Adipocyte (in vitro differentiated cells): ENCODE measurements around the gene OPCML.

Experiments
- DNase-seq: peaks from one replicate; pipeline ENCODE4 v3.0.0-alpha.2; 2015; ENCODE audit warnings: low read depth
- H3K27me3 ChIP-seq: replicated peaks from 2 replicates; pipeline ENCODE4 v1.7.0; 2013; ENCODE audit warnings: mild to moderate bottlenecking, low read length, moderate library complexity; ENCODE audit not compliant: control insufficient read depth, insufficient read depth
- H3K36me3 ChIP-seq: 2 replicates; pipeline ENCODE4 v1.7.0; 2013; ENCODE audit warnings: low read length, mild to moderate bottlenecking, moderate library complexity; ENCODE audit not compliant: control insufficient read depth, insufficient read depth, severe bottlenecking
- H3K4me1 ChIP-seq: 2 replicates; pipeline ENCODE4 v1.7.0; 2013; ENCODE audit warnings: mild to moderate bottlenecking, low read length, moderate library complexity; ENCODE audit not compliant: control insufficient read depth, insufficient read depth
- H3K4me3 ChIP-seq: 2 replicates; pipeline ENCODE4 v1.7.0; 2013; ENCODE audit warnings: mild to moderate bottlenecking, low read length, moderate library complexity
- H3K9ac ChIP-seq: 2 replicates; pipeline ENCODE4 v1.7.0; 2013; ENCODE audit warnings: mild to moderate bottlenecking, low read length, moderate library complexity
- H3K9me3 ChIP-seq: 2 replicates; pipeline ENCODE4 v1.7.0; 2013; ENCODE audit warnings: mild to moderate bottlenecking, low read length, moderate library complexity; ENCODE audit not compliant: control insufficient read depth

The OPCML gene

DNA sequence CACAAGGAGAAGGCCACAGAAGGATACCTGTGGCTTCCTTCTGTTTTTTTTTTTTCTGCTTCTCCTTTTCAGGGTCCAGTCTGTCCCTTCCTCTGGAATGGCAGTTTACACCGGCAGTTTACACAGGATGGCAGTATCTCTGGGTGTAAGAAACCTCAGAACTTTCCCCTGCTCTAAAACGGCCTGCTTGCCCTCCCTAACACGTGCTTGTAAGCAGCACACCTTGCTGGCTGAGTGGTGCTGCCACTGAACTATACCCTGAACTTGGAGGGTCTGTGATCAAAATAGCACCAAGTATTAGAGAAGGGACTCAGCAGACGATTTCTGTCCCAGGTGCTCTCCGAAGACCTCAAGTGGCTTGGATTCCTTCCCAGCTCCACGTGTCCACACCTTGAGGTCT is 904 bp upstream of the OPCML start:
- H3K27me3 ChIP-seq = peaks cover 11% of the 10 kb centered on the region
- no peaks in the 10 kb centered on the region for H3K36me3 ChIP-seq
- H3K4me1 ChIP-seq = no peaks in the 10 kb centered on the region
- no peak overlapping the region for H3K9ac ChIP-seq
- DNase-seq = no peak
- no peaks in the 10 kb centered on the region for H3K9me3 ChIP-seq
- no peak overlapping the region for H3K4me3 ChIP-seq

DNA sequence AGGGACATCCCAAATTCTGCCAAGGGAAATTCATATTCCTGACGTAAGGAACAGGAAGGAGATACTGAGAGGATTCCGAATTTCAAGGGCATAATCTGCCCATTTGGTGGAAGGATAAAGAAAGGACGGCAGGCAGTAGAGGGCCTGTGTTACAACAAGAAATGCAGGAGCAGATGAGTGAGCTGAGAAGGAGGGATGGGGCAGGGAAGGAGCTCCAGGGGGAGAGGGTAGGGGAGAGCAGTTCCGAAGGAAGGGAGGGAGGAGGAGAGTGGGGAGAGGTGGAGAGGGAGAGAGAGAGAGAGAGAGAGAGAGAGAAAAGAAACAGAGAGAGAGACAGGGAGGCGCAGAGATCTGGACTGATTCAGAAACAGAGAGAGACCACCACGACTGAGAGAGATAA is 843 bp downstream of the OPCML start:
- Histone ChIP-seq H3K27me3 (peaks cover 11% of the 10 kb centered on the region), H3K4me3 (no peak overlapping the region), H3K4me1 (no peaks in the 10 kb centered on the region), H3K9ac (no peak overlapping the region), H3K9me3 (no peaks in the 10 kb centered on the region), H3K36me3 (no peaks in the 10 kb centered on the region)
- DNase-seq = no peak

DNA sequence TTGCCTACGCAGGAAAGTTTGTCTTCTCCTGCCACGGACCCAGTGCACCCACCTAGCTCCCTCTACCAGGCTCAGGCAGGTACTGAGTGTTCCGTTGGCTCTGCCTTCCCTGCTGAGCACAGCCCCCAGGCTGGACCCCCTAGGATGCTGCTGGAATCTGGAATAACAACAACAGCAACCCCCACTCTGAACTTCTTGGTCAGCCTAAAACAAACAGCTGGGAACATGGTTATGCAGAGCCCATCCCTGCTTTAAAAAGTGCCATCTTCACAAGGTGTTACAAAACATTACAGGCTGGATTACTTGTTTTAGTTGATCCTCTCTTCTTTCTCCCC is 1.8 kb downstream of the OPCML start:
- H3K4me3 ChIP-seq = no peak overlapping the region
- H3K27me3 ChIP-seq = peaks cover 11% of the 10 kb centered on the region
- no peak overlapping the region for H3K9ac ChIP-seq
- H3K9me3 ChIP-seq = no peaks in the 10 kb centered on the region
- H3K4me1 ChIP-seq = no peaks in the 10 kb centered on the region
- no peaks in the 10 kb centered on the region for H3K36me3 ChIP-seq
- DNase-seq = no peak

DNA sequence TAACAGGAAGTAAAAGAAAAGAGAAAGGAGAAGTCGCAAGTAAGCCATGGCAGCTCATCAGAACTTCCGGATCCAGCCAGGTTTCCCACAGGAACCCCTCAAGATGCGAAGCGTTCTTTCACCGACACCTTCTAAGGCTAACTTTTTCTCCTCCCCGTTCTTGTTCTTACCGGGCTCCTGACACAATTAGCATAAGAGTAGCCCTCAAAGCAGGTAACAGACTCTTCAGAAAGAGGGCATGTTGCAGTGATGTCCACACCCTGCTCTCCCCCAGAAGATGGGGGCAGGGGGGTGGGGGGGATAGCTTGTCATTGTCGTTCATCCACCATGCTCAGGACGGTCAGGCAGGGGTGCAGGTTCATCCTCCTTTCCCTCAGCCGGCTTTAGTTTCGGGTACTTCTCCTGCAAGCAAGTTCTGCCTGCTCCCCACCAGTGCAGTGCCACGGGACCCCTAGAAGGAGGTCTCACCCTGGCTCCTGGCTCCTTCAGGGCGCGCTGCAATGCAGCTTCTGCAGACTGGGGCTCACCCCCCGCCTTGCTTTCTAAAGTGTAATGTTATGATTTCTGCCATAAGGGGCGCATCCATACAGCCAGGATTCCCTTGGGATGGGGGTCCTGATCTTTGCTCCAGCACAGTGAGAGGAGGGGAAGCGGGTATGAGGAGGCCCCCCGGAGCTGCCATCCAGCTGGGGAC is 2.3 kb downstream of the OPCML start:
- Histone ChIP-seq H3K4me1 (no peaks in the 10 kb centered on the region), H3K9ac (no peak overlapping the region), H3K36me3 (no peaks in the 10 kb centered on the region), H3K27me3 (peaks cover 11% of the 10 kb centered on the region), H3K9me3 (no peaks in the 10 kb centered on the region), H3K4me3 (no peak overlapping the region)
- no peak for DNase-seq

DNA sequence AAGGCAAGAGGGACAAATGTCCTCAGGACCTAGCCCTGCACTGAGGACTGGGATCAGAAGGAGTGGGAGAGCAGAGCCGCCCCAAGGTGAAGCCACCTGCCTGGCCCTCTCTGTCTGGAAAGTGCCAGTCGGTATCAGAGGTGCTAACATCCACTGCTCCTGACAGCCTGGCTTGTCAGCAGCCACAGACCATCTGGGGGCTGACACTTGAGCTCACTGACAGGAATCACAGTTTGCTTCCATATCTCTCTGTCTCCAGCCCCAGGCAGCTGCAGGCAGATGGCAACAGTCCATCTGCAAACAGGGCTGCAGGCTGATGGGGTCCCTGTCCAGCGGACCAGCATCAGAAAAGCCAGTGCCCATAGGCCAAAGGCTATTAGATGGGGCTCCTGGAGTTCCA is 5.5 kb downstream of the OPCML start:
- DNase-seq = no peak
- Histone ChIP-seq H3K9me3 (no peaks in the 10 kb centered on the region), H3K4me1 (no peaks in the 10 kb centered on the region), H3K27me3 (peaks cover 11% of the 10 kb centered on the region), H3K36me3 (no peaks in the 10 kb centered on the region), H3K4me3 (no peak overlapping the region), H3K9ac (no peak overlapping the region)

DNA sequence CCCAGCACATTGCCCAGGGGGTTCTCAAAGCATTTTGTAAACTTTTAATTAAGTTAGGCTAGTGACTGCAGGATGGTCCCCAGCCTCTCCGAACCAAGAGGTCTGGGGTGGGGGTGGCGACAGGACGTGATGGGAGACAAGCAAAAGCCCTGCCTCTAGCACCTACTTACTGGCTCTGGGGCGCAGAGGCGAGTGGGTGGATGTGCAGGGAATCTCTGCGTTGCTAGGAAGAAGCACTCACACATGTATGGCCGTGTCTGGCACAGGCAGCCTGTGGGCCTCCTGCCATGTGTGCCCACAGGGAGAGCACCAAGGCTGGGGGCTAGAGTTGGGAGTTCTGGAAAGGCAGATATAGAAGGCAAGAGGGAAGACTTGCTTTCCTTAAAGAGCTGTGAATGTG is 6.3 kb downstream of the OPCML start:
- DNase-seq = no peak
- no peaks in the 10 kb centered on the region for H3K36me3 ChIP-seq
- H3K27me3 ChIP-seq = peaks cover 7% of the 10 kb centered on the region
- H3K9ac ChIP-seq = no peak overlapping the region
- H3K9me3 ChIP-seq = no peaks in the 10 kb centered on the region
- no peak overlapping the region for H3K4me3 ChIP-seq
- H3K4me1 ChIP-seq = no peaks in the 10 kb centered on the region

DNA sequence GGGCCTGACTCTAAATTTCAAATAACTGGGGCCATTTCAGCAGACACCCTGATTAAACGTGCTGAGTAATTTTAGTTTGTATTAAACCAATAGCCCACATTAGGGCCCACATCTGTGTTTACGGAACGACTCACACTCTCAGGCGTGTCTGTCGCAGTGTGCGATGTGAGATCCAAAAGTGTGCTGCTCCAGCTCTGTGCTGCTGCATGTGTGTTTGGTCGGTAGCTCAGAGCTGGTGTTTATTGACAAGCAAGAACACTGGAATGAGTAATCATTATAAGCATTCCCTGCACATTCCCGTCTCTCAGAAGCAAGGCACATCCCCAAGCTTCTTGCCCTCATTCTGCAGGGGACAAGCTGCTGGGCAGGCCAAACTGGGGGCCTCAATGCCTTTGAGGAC is 7.8 kb downstream of the OPCML start:
- no peaks in the 10 kb centered on the region for H3K36me3 ChIP-seq
- H3K9me3 ChIP-seq = no peaks in the 10 kb centered on the region
- no peaks in the 10 kb centered on the region for H3K4me1 ChIP-seq
- no peaks in the 10 kb centered on the region for H3K27me3 ChIP-seq
- no peak for DNase-seq
- no peak overlapping the region for H3K4me3 ChIP-seq
- no peak overlapping the region for H3K9ac ChIP-seq

DNA sequence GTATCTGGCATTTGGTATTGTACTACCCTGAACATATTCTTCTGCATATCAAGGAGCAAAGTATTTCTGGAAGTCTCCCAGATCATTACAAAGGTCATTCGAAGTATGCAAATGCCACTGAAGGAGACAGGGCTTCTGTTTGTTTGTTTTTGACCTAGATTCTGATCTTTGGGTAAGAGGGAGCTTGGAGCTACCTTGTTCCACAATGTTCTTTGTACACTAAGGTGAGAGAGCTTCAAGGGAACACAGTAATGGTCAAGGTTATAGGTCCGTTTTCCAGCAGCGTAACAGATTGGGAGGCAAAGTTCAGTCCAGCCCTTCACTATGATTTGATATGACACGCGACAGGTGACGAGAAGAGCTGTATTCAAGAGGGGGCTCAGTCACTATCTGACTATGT is 10.0 kb downstream of the OPCML start:
- Histone ChIP-seq H3K4me1 (no peaks in the 10 kb centered on the region), H3K36me3 (no peaks in the 10 kb centered on the region), H3K9me3 (no peaks in the 10 kb centered on the region), H3K9ac (no peak overlapping the region), H3K4me3 (no peak overlapping the region), H3K27me3 (no peaks in the 10 kb centered on the region)
- DNase-seq = no peak

DNA sequence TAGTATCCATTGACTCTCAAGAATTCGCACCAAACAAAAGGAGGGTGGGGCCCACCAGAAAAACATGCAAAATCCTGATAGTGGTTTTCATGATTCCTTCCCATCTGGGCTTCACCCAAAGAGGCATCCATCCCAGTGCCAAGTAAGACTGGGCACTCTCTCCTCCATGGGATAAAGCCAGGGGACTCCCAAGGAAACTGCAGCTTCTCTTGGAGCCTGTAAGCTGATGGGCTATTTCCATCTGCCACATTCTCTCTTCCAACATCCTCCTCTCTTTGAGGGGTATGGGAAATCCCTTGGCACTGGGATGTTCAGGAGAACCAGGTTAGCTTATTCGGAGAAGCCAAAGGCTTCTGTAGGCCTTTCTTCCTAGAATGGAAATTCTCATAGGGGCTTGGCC is 10.8 kb downstream of the OPCML start:
- Histone ChIP-seq H3K9me3 (no peaks in the 10 kb centered on the region), H3K36me3 (no peaks in the 10 kb centered on the region), H3K27me3 (no peaks in the 10 kb centered on the region), H3K4me3 (no peak overlapping the region), H3K4me1 (no peaks in the 10 kb centered on the region), H3K9ac (no peak overlapping the region)
- no peak for DNase-seq

DNA sequence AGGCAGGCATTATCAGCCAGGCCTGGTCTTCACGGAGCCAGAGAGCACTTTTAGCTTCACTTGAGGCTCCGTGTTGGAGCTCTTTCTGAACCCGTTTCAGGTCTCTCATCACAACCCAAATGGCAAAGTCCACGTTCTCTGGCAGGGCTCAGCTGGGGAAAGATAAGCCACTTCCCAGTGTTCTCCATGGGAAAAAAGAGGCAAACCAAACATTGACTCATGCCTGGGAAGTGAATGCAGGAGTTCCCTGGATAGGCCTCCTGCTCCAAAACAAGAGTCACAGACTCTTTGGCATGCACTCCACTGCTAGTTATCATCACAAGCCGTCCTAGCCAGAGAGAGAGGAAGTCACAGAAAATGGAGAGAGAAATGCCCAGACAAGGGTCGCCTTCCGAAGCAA is 11.6 kb downstream of the OPCML start:
- Histone ChIP-seq H3K4me3 (no peak overlapping the region), H3K27me3 (no peaks in the 10 kb centered on the region), H3K36me3 (no peaks in the 10 kb centered on the region), H3K9ac (no peak overlapping the region), H3K9me3 (no peaks in the 10 kb centered on the region), H3K4me1 (no peaks in the 10 kb centered on the region)
- DNase-seq = no peak

DNA sequence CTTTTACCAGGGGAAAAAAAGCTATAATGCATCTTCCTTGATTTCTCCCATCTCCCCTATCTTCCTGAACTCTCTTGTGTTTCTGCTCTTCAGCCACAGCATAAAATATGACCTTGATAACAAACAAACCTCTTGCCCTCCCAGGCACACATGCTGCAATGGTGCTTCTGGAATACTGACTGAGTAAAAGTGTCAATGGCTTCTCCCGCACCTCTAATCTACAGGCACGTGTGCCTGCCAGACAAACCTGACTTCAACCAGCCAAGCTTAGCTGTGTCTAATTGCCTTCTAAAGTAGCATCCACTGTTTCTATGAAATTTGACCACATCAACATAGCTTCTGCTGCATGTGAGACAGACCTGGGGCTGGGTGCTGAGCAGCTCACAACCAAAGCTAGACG is 12.7 kb downstream of the OPCML start:
- H3K27me3 ChIP-seq = no peaks in the 10 kb centered on the region
- DNase-seq = no peak
- no peak overlapping the region for H3K9ac ChIP-seq

DNA sequence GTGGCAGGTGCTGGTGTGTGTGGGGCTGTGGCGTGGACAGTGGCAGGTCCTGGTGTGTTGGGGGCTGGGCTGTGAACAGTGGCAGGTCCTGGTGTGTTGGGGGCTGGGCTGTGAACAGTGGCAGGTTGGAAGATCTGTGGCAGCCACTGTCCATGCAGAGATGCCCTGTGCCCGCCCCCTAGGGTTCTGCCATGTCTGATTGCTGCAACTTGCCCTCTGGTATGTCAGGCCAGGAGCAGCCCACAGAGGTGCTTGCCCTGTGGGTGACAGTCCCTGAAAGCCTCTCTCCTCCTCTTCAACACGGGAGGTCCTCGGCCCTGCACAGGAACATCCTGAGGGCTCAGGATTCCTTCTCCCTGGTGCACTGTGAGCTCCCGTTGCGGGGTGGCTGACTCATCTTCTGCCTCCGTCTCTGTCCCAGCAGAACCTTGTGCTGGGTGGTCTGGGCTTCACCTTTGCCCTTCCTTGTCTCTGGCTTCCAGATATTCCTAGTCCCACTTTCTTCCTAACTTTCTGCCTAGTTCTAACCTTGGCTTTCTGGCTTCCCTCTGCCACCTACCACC is 13.5 kb downstream of the OPCML start:
- DNase-seq = no peak
- Histone ChIP-seq H3K4me3 (no peak overlapping the region), H3K27me3 (no peaks in the 10 kb centered on the region), H3K9me3 (no peaks in the 10 kb centered on the region), H3K9ac (no peak overlapping the region), H3K36me3 (no peaks in the 10 kb centered on the region), H3K4me1 (no peaks in the 10 kb centered on the region)

More for the DNA sequence above, 12.7 kb downstream of the OPCML start:
- no peaks in the 10 kb centered on the region for H3K4me1 ChIP-seq
- H3K36me3 ChIP-seq = no peaks in the 10 kb centered on the region
- H3K9me3 ChIP-seq = no peaks in the 10 kb centered on the region
- H3K4me3 ChIP-seq = no peak overlapping the region
